HepG2 (cell line): ENCODE measurements around the gene KRT40. TPM values are rescaled to one million over a fixed set of nuclear protein-coding genes. Genes with fewer than 3 reads are reported as not detected.

Experiments used
- CEBPZ ChIP-seq: IDR thresholded peaks from 2 replicates; pipeline ENCODE4 v1.6.1; 2012; ENCODE audit warnings: low read length, improper control_type of control experiment
- ELF4 ChIP-seq: sonication (generic); formaldehyde crosslinking; IDR thresholded peaks from 2 replicates; pipeline ENCODE4 v1.5.0; 2020; ENCODE audit warnings: missing genetic modification reagents, mild to moderate bottlenecking, moderate library complexity, borderline replicate concordance
- HDAC1 ChIP-seq: sonication (generic); formaldehyde crosslinking; IDR thresholded peaks from 2 replicates; pipeline ENCODE4 v1.5.1; 2020; ENCODE audit warnings: mild to moderate bottlenecking, missing genetic modification reagents
- KMT2A ChIP-seq: sonication (generic); formaldehyde crosslinking; IDR thresholded peaks from 2 replicates; pipeline ENCODE4 v1.4.0; 2020; ENCODE audit warnings: missing genetic modification reagents
- NR3C1 ChIP-seq: sonication (generic); formaldehyde crosslinking; IDR thresholded peaks from 2 replicates; pipeline ENCODE4 v1.4.0; 2020; ENCODE audit warnings: missing genetic modification reagents
- PHF8 ChIP-seq: sonication (generic); formaldehyde crosslinking; IDR thresholded peaks from 2 replicates; pipeline ENCODE4 v1.5.0; 2020; ENCODE audit warnings: missing genetic modification reagents
- PLSCR1 ChIP-seq: sonication (generic); formaldehyde crosslinking; IDR thresholded peaks from 2 replicates; pipeline ENCODE4 v1.5.0; 2020; ENCODE audit warnings: missing genetic modification reagents, mild to moderate bottlenecking, borderline replicate concordance
- PRPF4 ChIP-seq: fragments of 200-400 bp; formaldehyde crosslinking; IDR thresholded peaks from 2 replicates; pipeline ENCODE4 v1.6.1; 2016; ENCODE audit warnings: low read length, low read depth; ENCODE audit not compliant: poor library complexity, severe bottlenecking
- RFX5 ChIP-seq: IDR thresholded peaks from 2 replicates; pipeline ENCODE4 v1.6.1; 2011; ENCODE audit warnings: low read depth, low read length, improper control_type of control experiment
- YEATS2 ChIP-seq: sonication (generic); formaldehyde crosslinking; IDR thresholded peaks from 2 replicates; pipeline ENCODE4 v1.4.0; 2020; ENCODE audit warnings: missing genetic modification reagents, borderline replicate concordance
- ZNF337 ChIP-seq: sonication (generic); formaldehyde crosslinking; IDR thresholded peaks from 2 replicates; pipeline ENCODE4 v1.5.1; 2020; ENCODE audit warnings: missing genetic modification reagents, low read depth, mild to moderate bottlenecking, borderline replicate concordance
- ZNF460 ChIP-seq: sonication (generic); formaldehyde crosslinking; IDR thresholded peaks from 2 replicates; pipeline ENCODE4 v1.5.1; 2020; ENCODE audit warnings: missing genetic modification reagents, mild to moderate bottlenecking, borderline replicate concordance
- ZNF619 ChIP-seq: sonication (generic); formaldehyde crosslinking; IDR thresholded peaks from 2 replicates; pipeline ENCODE4 v1.4.0; 2020; ENCODE audit warnings: mild to moderate bottlenecking, missing genetic modification reagents
- ZNF766 ChIP-seq: sonication (generic); formaldehyde crosslinking; IDR thresholded peaks from 2 replicates; pipeline ENCODE4 v1.5.0; 2020; ENCODE audit warnings: missing genetic modification reagents, borderline replicate concordance
- ZSCAN12 ChIP-seq: sonication (generic); formaldehyde crosslinking; IDR thresholded peaks from 2 replicates; pipeline ENCODE4 v1.9.0; 2021; ENCODE audit warnings: mild to moderate bottlenecking, missing genetic modification reagents
- polyA plus RNA-seq, 8 experiments: library from polyadenylated mRNA; depleted of rRNA in 3 of 8; stranded (reverse) in 7 of 8; unstranded in 1 of 8; fragments of >200 nt; fragmentation: Illumina TruSeq in 4 of 8; extraction: Trizol in 4 of 8; gene quantifications; 2 replicates each; pipeline versions ENCODE4 v1.2.1 to v1.2.3, GENCODE V29; 2011 to 2016; ENCODE audit warnings: low read depth in 4 of 8, missing spikeins in 1 of 8, mixed read lengths in 1 of 8; ENCODE audit not compliant: insufficient read depth in 1 of 8
- total RNA-seq, 5 experiments: library from RNA; depleted of rRNA; stranded (reverse); fragments of >200 nt; fragmentation: Illumina TruSeq; extraction: Trizol; gene quantifications; 2 replicates each; pipeline ENCODE4 v1.2.3, GENCODE V29; 2016; ENCODE audit warnings: low read depth in 1 of 5
- TF ChIP-seq, protein P1 (sequence below): IDR thresholded peaks from 2 replicates; pipeline ENCODE4 v1.6.1; 2016
- TF ChIP-seq, protein P2 (sequence below): sonication (generic); formaldehyde crosslinking; IDR thresholded peaks from 2 replicates; pipeline ENCODE4 v1.4.0; 2020; ENCODE audit warnings: mild to moderate bottlenecking, missing genetic modification reagents, borderline replicate concordance

KRT40 gene
- total and polyA plus RNA-seq, 2 of the 13 experiments (the other 11 are each of a cell fraction or from before 2014, with no cell fraction given) = not detected

- TF ChIP-seq PLSCR1 (CRISPR knock-in tag) (no peak), ZNF337 (CRISPR knock-in tag) (no peak), HDAC1 (peak; percentile 97), ZNF766 (CRISPR knock-in tag) (peak; percentile 69; the same call in 1 of the 2 replicates), YEATS2 (peak; percentile 77; the same call in 1 of the 2 replicates), NR3C1 (CRISPR knock-in tag) (no peak), CEBPZ (no peak), RFX5 (no peak), ZNF460 (no peak; the same call in 1 of the 2 replicates), ELF4 (CRISPR knock-in tag) (no peak; the same call in 1 of the 2 replicates), ZSCAN12 (CRISPR knock-in tag) (peak; percentile 75), PRPF4 (no peak), ZNF619 (CRISPR knock-in tag) (no peak), KMT2A (CRISPR knock-in tag) (peak; percentile 58; the same call in 1 of the 2 replicates), PHF8 (CRISPR knock-in tag) (no peak)
- TF ChIP-seq, protein P1, sequence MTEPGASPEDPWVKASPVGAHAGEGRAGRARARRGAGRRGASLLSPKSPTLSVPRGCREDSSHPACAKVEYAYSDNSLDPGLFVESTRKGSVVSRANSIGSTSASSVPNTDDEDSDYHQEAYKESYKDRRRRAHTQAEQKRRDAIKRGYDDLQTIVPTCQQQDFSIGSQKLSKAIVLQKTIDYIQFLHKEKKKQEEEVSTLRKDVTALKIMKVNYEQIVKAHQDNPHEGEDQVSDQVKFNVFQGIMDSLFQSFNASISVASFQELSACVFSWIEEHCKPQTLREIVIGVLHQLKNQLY (CRISPR knock-in tag) = peak; percentile 93
- TF ChIP-seq, protein P2, sequence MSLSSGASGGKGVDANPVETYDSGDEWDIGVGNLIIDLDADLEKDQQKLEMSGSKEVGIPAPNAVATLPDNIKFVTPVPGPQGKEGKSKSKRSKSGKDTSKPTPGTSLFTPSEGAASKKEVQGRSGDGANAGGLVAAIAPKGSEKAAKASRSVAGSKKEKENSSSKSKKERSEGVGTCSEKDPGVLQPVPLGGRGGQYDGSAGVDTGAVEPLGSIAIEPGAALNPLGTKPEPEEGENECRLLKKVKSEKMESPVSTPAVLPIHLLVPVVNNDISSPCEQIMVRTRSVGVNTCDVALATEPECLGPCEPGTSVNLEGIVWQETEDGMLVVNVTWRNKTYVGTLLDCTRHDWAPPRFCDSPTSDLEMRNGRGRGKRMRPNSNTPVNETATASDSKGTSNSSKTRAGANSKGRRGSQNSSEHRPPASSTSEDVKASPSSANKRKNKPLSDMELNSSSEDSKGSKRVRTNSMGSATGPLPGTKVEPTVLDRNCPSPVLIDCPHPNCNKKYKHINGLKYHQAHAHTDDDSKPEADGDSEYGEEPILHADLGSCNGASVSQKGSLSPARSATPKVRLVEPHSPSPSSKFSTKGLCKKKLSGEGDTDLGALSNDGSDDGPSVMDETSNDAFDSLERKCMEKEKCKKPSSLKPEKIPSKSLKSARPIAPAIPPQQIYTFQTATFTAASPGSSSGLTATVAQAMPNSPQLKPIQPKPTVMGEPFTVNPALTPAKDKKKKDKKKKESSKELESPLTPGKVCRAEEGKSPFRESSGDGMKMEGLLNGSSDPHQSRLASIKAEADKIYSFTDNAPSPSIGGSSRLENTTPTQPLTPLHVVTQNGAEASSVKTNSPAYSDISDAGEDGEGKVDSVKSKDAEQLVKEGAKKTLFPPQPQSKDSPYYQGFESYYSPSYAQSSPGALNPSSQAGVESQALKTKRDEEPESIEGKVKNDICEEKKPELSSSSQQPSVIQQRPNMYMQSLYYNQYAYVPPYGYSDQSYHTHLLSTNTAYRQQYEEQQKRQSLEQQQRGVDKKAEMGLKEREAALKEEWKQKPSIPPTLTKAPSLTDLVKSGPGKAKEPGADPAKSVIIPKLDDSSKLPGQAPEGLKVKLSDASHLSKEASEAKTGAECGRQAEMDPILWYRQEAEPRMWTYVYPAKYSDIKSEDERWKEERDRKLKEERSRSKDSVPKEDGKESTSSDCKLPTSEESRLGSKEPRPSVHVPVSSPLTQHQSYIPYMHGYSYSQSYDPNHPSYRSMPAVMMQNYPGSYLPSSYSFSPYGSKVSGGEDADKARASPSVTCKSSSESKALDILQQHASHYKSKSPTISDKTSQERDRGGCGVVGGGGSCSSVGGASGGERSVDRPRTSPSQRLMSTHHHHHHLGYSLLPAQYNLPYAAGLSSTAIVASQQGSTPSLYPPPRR (CRISPR knock-in tag) = peak; percentile 98
These were observed 27.5 kb downstream of the KRT40 start (continued) for GRCh38 chr17:40956401-40957254.
